ENCODE results near the gene P2RX4.

The P2RX4 gene

DNA sequence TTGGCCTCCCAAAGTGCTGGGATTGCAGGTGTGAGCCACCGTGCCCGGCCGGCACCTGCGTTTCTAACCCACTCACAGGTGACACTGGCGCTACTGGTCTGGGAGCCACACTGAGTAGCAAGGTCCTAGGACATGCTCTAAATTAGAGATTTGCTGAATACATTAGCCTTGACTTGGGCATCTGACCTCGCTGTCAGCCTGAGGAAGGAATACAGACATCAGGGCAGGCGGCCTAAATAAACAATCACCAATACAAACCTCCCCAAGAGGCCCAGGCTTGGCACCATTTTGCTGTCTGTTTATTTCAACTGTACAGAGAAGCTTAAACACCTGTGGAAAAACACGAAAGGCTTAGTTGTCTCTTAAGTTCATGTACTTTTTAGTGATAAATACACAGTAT, 27.5 kb downstream of the P2RX4 start:
- H3K9me3 ChIP-seq (ENCODE audit: control insufficient read depth, insufficient read depth, low read length) = no peaks in the 10 kb centered on the region
- H3K4me2 ChIP-seq (ENCODE audit: low read length) = no peak overlapping the region
- no peaks in the 10 kb centered on the region for H3K4me1 ChIP-seq (ENCODE audit: control insufficient read depth, low read length)
- H3K36me3 ChIP-seq (ENCODE audit: control insufficient read depth, low read length) = peaks cover 6% of the 10 kb centered on the region; the same call in 1 of the 2 replicates
- H3K27ac ChIP-seq (ENCODE audit: low read depth, low read length) = no peak overlapping the region
- TF ChIP-seq EZH2phosphoT487 (IDR thresholded peaks at IDR 0.05; ENCODE audit: borderline replicate concordance, low read length) = no peak
- TF ChIP-seq, protein P1, sequence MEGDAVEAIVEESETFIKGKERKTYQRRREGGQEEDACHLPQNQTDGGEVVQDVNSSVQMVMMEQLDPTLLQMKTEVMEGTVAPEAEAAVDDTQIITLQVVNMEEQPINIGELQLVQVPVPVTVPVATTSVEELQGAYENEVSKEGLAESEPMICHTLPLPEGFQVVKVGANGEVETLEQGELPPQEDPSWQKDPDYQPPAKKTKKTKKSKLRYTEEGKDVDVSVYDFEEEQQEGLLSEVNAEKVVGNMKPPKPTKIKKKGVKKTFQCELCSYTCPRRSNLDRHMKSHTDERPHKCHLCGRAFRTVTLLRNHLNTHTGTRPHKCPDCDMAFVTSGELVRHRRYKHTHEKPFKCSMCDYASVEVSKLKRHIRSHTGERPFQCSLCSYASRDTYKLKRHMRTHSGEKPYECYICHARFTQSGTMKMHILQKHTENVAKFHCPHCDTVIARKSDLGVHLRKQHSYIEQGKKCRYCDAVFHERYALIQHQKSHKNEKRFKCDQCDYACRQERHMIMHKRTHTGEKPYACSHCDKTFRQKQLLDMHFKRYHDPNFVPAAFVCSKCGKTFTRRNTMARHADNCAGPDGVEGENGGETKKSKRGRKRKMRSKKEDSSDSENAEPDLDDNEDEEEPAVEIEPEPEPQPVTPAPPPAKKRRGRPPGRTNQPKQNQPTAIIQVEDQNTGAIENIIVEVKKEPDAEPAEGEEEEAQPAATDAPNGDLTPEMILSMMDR (IDR thresholded peaks at IDR 0.05; ENCODE audit: low read depth, low read length, poor library complexity, severe bottlenecking) = no peak
- no peaks in the 10 kb centered on the region for H3K9me2 ChIP-seq (replicated peaks; ENCODE audit: control insufficient read depth, low read length)
- H3K27me3 ChIP-seq (ENCODE audit: control insufficient read depth, low read length) = no peaks in the 10 kb centered on the region
- no peaks in the 10 kb centered on the region for H3K79me2 ChIP-seq (ENCODE audit: control insufficient read depth, low read length)
- H3K4me3 ChIP-seq (ENCODE audit: low read length) = no peak overlapping the region
- H3F3A ChIP-seq (ENCODE audit: control insufficient read depth, insufficient read depth) = no peaks in the 10 kb centered on the region
- H4K20me1 ChIP-seq (ENCODE audit: control insufficient read depth, insufficient read depth, low read depth, low read length) = no peaks in the 10 kb centered on the region

DNA sequence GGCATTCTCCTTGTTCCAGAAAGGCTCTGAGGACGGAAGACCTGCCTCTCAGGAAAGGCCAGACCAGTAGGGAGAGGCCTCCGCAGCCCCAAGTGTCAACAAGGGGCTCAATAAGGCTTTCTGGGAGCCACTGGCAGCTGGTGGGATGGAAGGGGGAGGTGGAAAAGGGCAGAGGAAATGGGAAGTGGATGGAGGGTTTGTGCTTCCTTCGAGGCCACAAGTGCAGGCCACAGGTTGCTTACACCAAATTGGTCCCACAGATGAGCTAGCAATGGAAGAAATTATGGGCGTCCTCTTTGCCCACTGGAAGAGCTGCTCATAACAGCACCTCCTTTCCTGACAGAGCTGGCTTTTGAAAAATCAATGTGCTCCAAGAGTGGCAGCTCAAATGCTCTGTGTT, 28.2 kb downstream of the P2RX4 start:
- Histone ChIP-seq H4K20me1 (ENCODE audit: control insufficient read depth, insufficient read depth, low read depth, low read length) (no peaks in the 10 kb centered on the region), H3K9me3 (ENCODE audit: control insufficient read depth, insufficient read depth, low read length) (no peaks in the 10 kb centered on the region), H3K4me1 (ENCODE audit: control insufficient read depth, low read length) (no peaks in the 10 kb centered on the region), H3K4me3 (ENCODE audit: low read length) (no peak overlapping the region), H3K27me3 (ENCODE audit: control insufficient read depth, low read length) (no peaks in the 10 kb centered on the region), H3K36me3 (ENCODE audit: control insufficient read depth, low read length) (peaks cover 6% of the 10 kb centered on the region; the same call in 1 of the 2 replicates), H3K9me2 (replicated peaks; ENCODE audit: control insufficient read depth, low read length) (no peaks in the 10 kb centered on the region), H3F3A (ENCODE audit: control insufficient read depth, insufficient read depth) (no peaks in the 10 kb centered on the region), H3K4me2 (ENCODE audit: low read length) (no peak overlapping the region), H3K27ac (ENCODE audit: low read depth, low read length) (no peak overlapping the region), H3K79me2 (ENCODE audit: control insufficient read depth, low read length) (no peaks in the 10 kb centered on the region)
- TF ChIP-seq, protein P1 (IDR thresholded peaks at IDR 0.05; ENCODE audit: low read depth, low read length, poor library complexity, severe bottlenecking) = no peak
- TF ChIP-seq EZH2phosphoT487 (IDR thresholded peaks at IDR 0.05; ENCODE audit: borderline replicate concordance, low read length) = no peak

DNA sequence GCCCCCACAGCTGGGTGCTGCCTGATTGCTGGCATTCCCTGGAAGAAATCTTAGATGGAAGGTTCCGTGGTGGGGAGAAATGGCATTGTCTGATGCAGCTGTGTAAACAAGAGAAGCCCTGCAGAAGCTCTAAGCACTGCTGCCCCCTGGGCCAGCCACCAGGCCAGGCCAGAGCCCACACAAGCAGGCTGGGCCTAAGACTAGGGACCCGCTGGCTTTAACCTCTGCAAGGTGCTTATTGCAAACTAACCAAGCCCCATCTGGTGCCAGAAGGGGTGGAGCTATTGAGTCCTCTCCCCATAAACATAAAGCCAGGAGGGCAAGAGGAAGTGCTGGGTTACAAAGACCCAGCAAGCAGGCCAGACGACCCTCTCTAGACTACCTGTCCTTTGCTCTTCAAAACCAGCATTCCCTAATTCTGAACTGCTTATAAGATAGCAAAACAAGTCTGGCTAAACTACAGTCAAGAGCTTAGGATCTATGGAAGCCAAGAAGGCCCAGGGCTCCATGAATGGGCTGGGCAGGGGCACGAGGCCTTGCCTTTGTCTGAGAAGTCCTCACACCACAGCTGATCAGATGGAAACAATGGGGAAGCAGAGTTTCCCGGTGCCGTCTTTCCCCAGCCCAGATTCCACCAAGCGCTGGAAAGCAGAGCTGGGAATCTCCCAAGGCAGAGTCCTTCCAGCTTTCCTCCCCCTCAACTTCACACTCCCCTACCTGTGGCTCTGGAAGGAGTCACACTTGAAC, 28.8 kb downstream of the P2RX4 start:
- no peak overlapping the region for H3K4me2 ChIP-seq (ENCODE audit: low read length)
- no peak overlapping the region for H3K27ac ChIP-seq (ENCODE audit: low read depth, low read length)
- no peaks in the 10 kb centered on the region for H3K27me3 ChIP-seq (ENCODE audit: control insufficient read depth, low read length)
- no peak for TF ChIP-seq EZH2phosphoT487 (IDR thresholded peaks at IDR 0.05; ENCODE audit: borderline replicate concordance, low read length)
- TF ChIP-seq, protein P1 (IDR thresholded peaks at IDR 0.05; ENCODE audit: low read depth, low read length, poor library complexity, severe bottlenecking) = no peak
- H3K79me2 ChIP-seq (ENCODE audit: control insufficient read depth, low read length) = no peaks in the 10 kb centered on the region
- H3K9me2 ChIP-seq (replicated peaks; ENCODE audit: control insufficient read depth, low read length) = no peaks in the 10 kb centered on the region
- H3K4me1 ChIP-seq (ENCODE audit: control insufficient read depth, low read length) = no peaks in the 10 kb centered on the region
- no peak overlapping the region for H3K4me3 ChIP-seq (ENCODE audit: low read length)
- no peaks in the 10 kb centered on the region for H4K20me1 ChIP-seq (ENCODE audit: control insufficient read depth, insufficient read depth, low read depth, low read length)
- no peaks in the 10 kb centered on the region for H3F3A ChIP-seq (ENCODE audit: control insufficient read depth, insufficient read depth)
- no peaks in the 10 kb centered on the region for H3K9me3 ChIP-seq (ENCODE audit: control insufficient read depth, insufficient read depth, low read length)
- peaks cover 13% of the 10 kb centered on the region; the same call in 1 of the 2 replicates for H3K36me3 ChIP-seq (ENCODE audit: control insufficient read depth, low read length)
